A549 (cell line): ENCODE results near the gene C17orf75. TPM values are rescaled to one million over a fixed set of nuclear protein-coding genes. Genes with fewer than 3 reads are reported as not detected.
"Not testable (repeated sequence)": the region's sequence is repeated elsewhere in the genome, so short reads cannot be mapped to it uniquely, and the experiment has no call there.

Experiments used
- ATAC-seq, 2 experiments: fragments of 200-7000 bp in 1 of 2; fragments of >200 bp in 1 of 2; cut with Nextera tagmentation in 1 of 2; cut with Tn5 transposase in 1 of 2; 3 replicates each; pipeline versions ENCODE4 v1.8.0 to v1.9.1; 2018 to 2020; ENCODE audit warnings: mild to moderate bottlenecking in 1 of 2, moderate library complexity in 1 of 2
- CTCF ChIA-PET: fragments of 300-600 bp; sonication (Branson Sonifier 250); formaldehyde crosslinking; extraction: SDS; loops from one replicate; lab custom pipeline; 2021; ENCODE audit warnings: antibody characterized with exemption, inconsistent platforms; lab: Yijun Ruan, JAX
- POLR2A ChIA-PET: fragments of 350-600 bp; formaldehyde crosslinking; extraction: SDS; loops from one replicate; lab custom pipeline; 2021; ENCODE audit warnings: antibody characterized with exemption, inconsistent platforms; lab: Yijun Ruan, JAX
- DNase-seq, 2 experiments: peaks; one replicate each; pipeline versions ENCODE4 v3.0.0 to v3.0.0-alpha.2; 2011 to 2016; ENCODE audit warnings: low read depth in 1 of 2, low spot score in 1 of 2
- FAIRE-seq: peaks from 2 replicates; lab custom pipeline; 2011; peaks lifted over from hg19 to GRCh38; lab: Jason Lieb, UNC
- H3K27ac ChIP-seq, 2 experiments: fragments of >200 bp; sonication (Bioruptor Twin); formaldehyde crosslinking; 3 replicates each; pipeline ENCODE4 v1.5.1; 2016 to 2017
- H3K4me1 ChIP-seq: fragments of >200 bp; sonication (Bioruptor Twin); formaldehyde crosslinking; 3 replicates; pipeline ENCODE4 v1.6.1; 2016
- H3K4me2 ChIP-seq: fragments of >200 bp; sonication (Bioruptor Twin); formaldehyde crosslinking; 3 replicates; pipeline ENCODE4 v1.6.1; 2016
- H3K4me3 ChIP-seq: fragments of >200 bp; sonication (Bioruptor Twin); formaldehyde crosslinking; 3 replicates; pipeline ENCODE4 v1.5.1; 2016
- H3K9me3 ChIP-seq: fragments of >200 bp; sonication (Bioruptor Twin); formaldehyde crosslinking; 3 replicates; pipeline ENCODE4 v1.6.1; 2016
- CEBPB ChIP-seq, 2 experiments: fragments of >200 bp in 1 of 2; sonication (Bioruptor Twin) in 1 of 2; formaldehyde crosslinking in 1 of 2; IDR thresholded peaks; 2 replicates each; pipeline ENCODE4 v1.6.1; 2012 to 2016
- EHMT2 ChIP-seq: fragments of 200-600 bp; sonication (generic); IDR thresholded peaks from 2 replicates; pipeline ENCODE4 v1.6.1; 2016; ENCODE audit warnings: antibody characterized with exemption, low read depth, mild to moderate bottlenecking, moderate library complexity
- EP300 ChIP-seq, 2 experiments: fragments of >200 bp; sonication (Bioruptor Twin); formaldehyde crosslinking; IDR thresholded peaks; 2 replicates in 1 of 2; 3 replicates in 1 of 2; pipeline ENCODE4 v1.6.1; 2016 to 2017
- FOSL2 ChIP-seq, 2 experiments: fragments of 450-650 bp in 1 of 2; fragments of >200 bp in 1 of 2; sonication (Bioruptor Twin) in 1 of 2; formaldehyde crosslinking; IDR thresholded peaks; 2 replicates each; pipeline versions ENCODE4 v1.5.0 to v1.6.1; 2016 to 2020; ENCODE audit warnings: mild to moderate bottlenecking in 1 of 2, moderate library complexity in 1 of 2
- MAFK ChIP-seq: fragments of 450-650 bp; IDR thresholded peaks from 2 replicates; pipeline ENCODE4 v1.6.1; 2014; ENCODE audit not compliant: partially characterized antibody
- POLR2AphosphoS2 ChIP-seq: conservative IDR thresholded peaks from 2 replicates; pipeline ENCODE4 v1.6.1; 2012; ENCODE audit warnings: low read length, improper control_type of control experiment, inconsistent platforms
- SMC3 ChIP-seq: fragments of >200 bp; sonication (Bioruptor Twin); formaldehyde crosslinking; IDR thresholded peaks from 3 replicates; pipeline ENCODE4 v1.6.1; 2018; ENCODE audit warnings: inconsistent platforms
- SREBF2 ChIP-seq: fragments of 450-650 bp; IDR thresholded peaks from 2 replicates; pipeline ENCODE4 v1.6.1; 2014; ENCODE audit warnings: mild to moderate bottlenecking, moderate library complexity
- ZC3H11A ChIP-seq: fragments of 450-650 bp; IDR thresholded peaks from 2 replicates; pipeline ENCODE4 v1.6.1; 2014; ENCODE audit warnings: antibody characterized with exemption, mild to moderate bottlenecking
- WGBS: methylation state at CpG from one replicate; pipeline ENCODE4 v1.1.6; 2017; ENCODE audit errors: missing lambda C conversion rate; 5-methylcytosine and 5-hydroxymethylcytosine counted together
- polyA plus RNA-seq, 4 experiments: library from polyadenylated mRNA; depleted of rRNA in 3 of 4; stranded (reverse); fragments of >200 nt; fragmentation: RNase III in 1 of 4; extraction: RNeasy Plus Mini Kit Qiagen cat#74134 plus additional on column Dnase treatment in 1 of 4; gene quantifications; 2 replicates in 3 of 4; 3 replicates in 1 of 4; pipeline ENCODE4 v1.2.3, GENCODE V29; 2011 to 2017
- TF ChIP-seq, protein P1 (sequence below): fragments of 150-350 bp; IDR thresholded peaks from 2 replicates; pipeline ENCODE4 v1.6.1; 2014; ENCODE audit warnings: low read depth, mild to moderate bottlenecking, low read length
- TF ChIP-seq, protein P2 (sequence below): fragments of 250-450 bp; sonication (Bioruptor Pico); IDR thresholded peaks from 2 replicates; pipeline ENCODE4 v1.5.0; 2020; ENCODE audit warnings: low read depth, mild to moderate bottlenecking, moderate library complexity
- TF ChIP-seq, protein P3 (sequence below): IDR thresholded peaks from 2 replicates; pipeline ENCODE4 v1.6.1; 2012
- TF ChIP-seq, protein P4 (sequence below): fragments of 250-450 bp; sonication (Bioruptor Pico); IDR thresholded peaks from 2 replicates; pipeline ENCODE4 v1.5.0; 2021; ENCODE audit warnings: mild to moderate bottlenecking, moderate library complexity, borderline replicate concordance
- TF ChIP-seq, protein P5 (sequence below): fragments of 450-650 bp; IDR thresholded peaks from 2 replicates; pipeline ENCODE4 v1.6.1; 2014; ENCODE audit warnings: antibody characterized with exemption

Gene C17orf75
- polyA plus RNA-seq, 2 of the 4 experiments (the other 2 are of a cell fraction), result 36.3 to 49.6 TPM

DNA sequence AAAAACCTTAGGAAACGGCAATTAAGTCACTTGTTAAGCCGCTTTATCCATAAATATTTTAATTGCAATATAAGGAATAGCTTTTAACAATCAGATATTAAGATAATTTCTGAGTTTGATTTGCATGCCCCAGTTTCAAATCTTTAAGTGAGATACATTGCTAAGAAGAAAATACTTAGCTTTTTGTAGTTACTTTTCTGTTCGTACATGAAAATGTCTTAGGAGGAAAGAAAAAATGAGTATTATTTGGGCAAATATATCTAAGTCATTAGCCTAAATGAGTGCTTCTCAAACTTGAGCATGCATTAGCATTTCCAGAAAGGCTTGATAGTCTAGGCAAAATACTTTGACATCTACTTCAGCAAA, 14.4 kb upstream of the C17orf75 start:
- POLR2A ChIA-PET, result no interaction called here
- H3K4me3 ChIP-seq, result no peak overlapping the region
- peak overlapping the region; percentile 24; the same call in 2 of the 3 replicates for H3K4me2 ChIP-seq
- 95% methylated on average over 3 of the region's 3 CpGs for WGBS
- DNase-seq (no peak), FAIRE-seq (peak; percentile 7), ATAC-seq (no peak)
- no peak overlapping the region for H3K27ac ChIP-seq
- no peak for TF ChIP-seq ZC3H11A
- TF ChIP-seq, protein P1, sequence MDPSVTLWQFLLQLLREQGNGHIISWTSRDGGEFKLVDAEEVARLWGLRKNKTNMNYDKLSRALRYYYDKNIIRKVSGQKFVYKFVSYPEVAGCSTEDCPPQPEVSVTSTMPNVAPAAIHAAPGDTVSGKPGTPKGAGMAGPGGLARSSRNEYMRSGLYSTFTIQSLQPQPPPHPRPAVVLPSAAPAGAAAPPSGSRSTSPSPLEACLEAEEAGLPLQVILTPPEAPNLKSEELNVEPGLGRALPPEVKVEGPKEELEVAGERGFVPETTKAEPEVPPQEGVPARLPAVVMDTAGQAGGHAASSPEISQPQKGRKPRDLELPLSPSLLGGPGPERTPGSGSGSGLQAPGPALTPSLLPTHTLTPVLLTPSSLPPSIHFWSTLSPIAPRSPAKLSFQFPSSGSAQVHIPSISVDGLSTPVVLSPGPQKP, result no peak
- TF ChIP-seq CEBPB (IDR thresholded peaks at IDR 0.05), result no peak
- no peak for TF ChIP-seq FOSL2 (IDR thresholded peaks at IDR 0.05)
- no peak for TF ChIP-seq FOSL2 (CRISPR knock-in tag; IDR thresholded peaks at IDR 0.05)
- TF ChIP-seq, protein P2, sequence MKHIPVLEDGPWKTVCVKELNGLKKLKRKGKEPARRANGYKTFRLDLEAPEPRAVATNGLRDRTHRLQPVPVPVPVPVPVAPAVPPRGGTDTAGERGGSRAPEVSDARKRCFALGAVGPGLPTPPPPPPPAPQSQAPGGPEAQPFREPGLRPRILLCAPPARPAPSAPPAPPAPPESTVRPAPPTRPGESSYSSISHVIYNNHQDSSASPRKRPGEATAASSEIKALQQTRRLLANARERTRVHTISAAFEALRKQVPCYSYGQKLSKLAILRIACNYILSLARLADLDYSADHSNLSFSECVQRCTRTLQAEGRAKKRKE (CRISPR knock-in tag), result no peak
- TF ChIP-seq SMC3, result no peak
- no peak for TF ChIP-seq EP300 (IDR thresholded peaks at IDR 0.05)
- TF ChIP-seq SREBF2, result no peak
- TF ChIP-seq, protein P3, sequence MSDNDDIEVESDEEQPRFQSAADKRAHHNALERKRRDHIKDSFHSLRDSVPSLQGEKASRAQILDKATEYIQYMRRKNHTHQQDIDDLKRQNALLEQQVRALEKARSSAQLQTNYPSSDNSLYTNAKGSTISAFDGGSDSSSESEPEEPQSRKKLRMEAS, result no peak
- no peak for TF ChIP-seq EHMT2
- TF ChIP-seq MAFK, result no peak
- H3K9me3 ChIP-seq, result no peaks in the 10 kb centered on the region
- CTCF ChIA-PET, result interaction anchor here (0.6 kb wide), 1 partner anchor 16 kb away, joined by 4 read pairs; no protein-coding TSS in a partner anchor
- peaks cover 55% of the 10 kb centered on the region for H3K4me1 ChIP-seq

DNA sequence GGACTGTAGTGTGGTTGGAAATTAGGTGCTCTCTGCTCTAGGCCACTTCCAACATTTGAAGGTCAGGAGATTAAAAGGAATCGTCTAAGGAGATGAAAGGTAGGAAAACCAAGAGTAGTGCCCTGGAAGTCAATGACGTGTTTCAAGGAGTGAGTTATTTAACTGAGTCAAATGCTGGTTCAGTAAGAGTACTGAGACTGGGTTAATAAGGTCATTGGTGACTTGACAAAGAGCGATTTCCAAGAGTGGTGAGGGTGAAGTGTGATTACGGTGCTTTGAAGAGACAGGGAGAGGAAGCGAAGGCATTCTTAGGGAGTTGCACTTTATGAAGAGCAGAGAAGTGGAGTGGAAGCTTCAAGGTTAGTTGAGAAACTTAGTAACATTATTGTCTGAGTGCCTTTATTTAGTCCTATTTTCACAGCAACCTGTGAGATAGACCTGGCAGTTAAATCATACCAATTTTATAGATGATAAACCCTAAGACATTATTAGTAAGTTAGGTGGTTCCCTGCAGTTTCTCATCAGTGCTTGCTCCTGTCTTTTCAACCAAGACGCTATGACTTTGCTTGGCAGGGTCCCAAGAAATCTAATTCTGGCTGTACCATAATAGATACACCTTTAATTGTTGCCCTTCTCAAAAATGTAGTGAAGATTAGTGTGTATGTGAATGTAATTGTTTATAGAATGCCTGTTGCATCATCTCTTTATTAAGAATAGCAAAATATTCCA, 13.8 kb upstream of the C17orf75 start:
- peaks cover 50% of the 10 kb centered on the region for H3K4me1 ChIP-seq
- DNase-seq (no peak), ATAC-seq (0 out of 6 replicates have a peak, but pooled peaks of 1 of the 2 experiments have one; percentile 21), FAIRE-seq (no peak)
- no peaks in the 10 kb centered on the region for H3K9me3 ChIP-seq
- H3K27ac ChIP-seq, result no peak overlapping the region
- 87% methylated on average over 6 of the region's 6 CpGs for WGBS
- peak overlapping the region; percentile 24 for H3K4me2 ChIP-seq
- ChIA-PET POLR2A (no interaction called here), CTCF (interaction anchor here (0.6 kb wide), 1 partner anchor 15 kb away, joined by 4 read pairs; no protein-coding TSS in a partner anchor)
- H3K4me3 ChIP-seq, result no peak overlapping the region
- TF ChIP-seq, protein P4, sequence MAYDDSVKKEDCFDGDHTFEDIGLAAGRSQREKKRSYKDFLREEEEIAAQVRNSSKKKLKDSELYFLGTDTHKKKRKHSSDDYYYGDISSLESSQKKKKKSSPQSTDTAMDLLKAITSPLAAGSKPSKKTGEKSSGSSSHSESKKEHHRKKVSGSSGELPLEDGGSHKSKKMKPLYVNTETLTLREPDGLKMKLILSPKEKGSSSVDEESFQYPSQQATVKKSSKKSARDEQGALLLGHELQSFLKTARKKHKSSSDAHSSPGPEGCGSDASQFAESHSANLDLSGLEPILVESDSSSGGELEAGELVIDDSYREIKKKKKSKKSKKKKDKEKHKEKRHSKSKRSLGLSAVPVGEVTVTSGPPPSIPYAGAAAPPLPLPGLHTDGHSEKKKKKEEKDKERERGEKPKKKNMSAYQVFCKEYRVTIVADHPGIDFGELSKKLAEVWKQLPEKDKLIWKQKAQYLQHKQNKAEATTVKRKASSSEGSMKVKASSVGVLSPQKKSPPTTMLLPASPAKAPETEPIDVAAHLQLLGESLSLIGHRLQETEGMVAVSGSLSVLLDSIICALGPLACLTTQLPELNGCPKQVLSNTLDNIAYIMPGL, result no peak
- TF ChIP-seq, protein P5, sequence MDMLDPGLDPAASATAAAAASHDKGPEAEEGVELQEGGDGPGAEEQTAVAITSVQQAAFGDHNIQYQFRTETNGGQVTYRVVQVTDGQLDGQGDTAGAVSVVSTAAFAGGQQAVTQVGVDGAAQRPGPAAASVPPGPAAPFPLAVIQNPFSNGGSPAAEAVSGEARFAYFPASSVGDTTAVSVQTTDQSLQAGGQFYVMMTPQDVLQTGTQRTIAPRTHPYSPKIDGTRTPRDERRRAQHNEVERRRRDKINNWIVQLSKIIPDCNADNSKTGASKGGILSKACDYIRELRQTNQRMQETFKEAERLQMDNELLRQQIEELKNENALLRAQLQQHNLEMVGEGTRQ, result no peak
- TF ChIP-seq POLR2AphosphoS2, result 0 out of 2 replicates have a peak, but pooled peaks have one; percentile 36

DNA sequence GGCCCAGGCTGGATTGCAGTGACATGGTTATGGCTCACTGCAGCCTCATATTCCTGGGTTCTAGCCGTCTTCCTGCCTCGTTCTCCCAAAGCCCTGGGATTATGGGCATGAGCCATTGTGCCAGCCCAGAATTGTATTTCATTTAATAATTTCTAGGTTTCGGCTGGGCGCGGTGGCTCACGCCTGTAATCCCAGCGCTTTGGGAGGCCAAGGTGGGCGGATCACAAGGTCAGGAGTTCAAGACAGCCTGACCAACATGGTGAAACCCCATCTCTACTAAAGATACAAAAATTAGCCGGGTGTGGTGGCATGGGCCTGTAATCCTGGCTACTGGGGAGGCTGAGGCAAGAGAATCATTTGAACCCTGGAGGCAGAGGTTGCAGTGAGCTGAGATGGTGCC, 10.8 kb upstream of the C17orf75 start:
- FAIRE-seq, ATAC-seq, POLR2A ChIA-PET, DNase-seq, CTCF ChIA-PET, H3K9me3 ChIP-seq, H3K27ac ChIP-seq: not testable (repeated sequence)
- WGBS, result 94% methylated on average over 9 of the region's 9 CpGs
- Histone ChIP-seq H3K4me3 (peak overlapping the region; percentile 80), H3K4me2 (peak overlapping the region; percentile 68), H3K4me1 (peaks cover 50% of the 10 kb centered on the region)
